ENCODE measurements around the gene C16orf86. TPM values are rescaled to one million over a fixed set of nuclear protein-coding genes. Genes with fewer than 3 reads are reported as not detected.

Gene C16orf86, protein sequence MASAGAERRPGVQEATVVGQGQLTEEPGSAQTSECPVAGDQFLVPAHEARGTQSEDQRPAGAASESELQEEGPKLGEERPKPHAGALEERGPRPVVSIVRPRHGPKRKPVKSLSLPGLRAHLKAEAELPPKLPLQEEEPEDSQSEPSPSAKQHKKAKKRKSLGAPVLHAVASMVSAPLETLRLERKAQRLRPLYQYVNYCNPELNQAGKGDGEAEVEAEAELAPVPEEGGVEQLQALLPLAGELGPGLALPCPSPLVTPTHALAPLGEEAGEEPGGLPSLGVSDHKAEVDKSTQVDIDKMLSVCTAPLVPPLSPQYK
- 2.2 and 2.5 TPM in 2 replicates for total RNA-seq (2012; rRNA removed)

DNA sequence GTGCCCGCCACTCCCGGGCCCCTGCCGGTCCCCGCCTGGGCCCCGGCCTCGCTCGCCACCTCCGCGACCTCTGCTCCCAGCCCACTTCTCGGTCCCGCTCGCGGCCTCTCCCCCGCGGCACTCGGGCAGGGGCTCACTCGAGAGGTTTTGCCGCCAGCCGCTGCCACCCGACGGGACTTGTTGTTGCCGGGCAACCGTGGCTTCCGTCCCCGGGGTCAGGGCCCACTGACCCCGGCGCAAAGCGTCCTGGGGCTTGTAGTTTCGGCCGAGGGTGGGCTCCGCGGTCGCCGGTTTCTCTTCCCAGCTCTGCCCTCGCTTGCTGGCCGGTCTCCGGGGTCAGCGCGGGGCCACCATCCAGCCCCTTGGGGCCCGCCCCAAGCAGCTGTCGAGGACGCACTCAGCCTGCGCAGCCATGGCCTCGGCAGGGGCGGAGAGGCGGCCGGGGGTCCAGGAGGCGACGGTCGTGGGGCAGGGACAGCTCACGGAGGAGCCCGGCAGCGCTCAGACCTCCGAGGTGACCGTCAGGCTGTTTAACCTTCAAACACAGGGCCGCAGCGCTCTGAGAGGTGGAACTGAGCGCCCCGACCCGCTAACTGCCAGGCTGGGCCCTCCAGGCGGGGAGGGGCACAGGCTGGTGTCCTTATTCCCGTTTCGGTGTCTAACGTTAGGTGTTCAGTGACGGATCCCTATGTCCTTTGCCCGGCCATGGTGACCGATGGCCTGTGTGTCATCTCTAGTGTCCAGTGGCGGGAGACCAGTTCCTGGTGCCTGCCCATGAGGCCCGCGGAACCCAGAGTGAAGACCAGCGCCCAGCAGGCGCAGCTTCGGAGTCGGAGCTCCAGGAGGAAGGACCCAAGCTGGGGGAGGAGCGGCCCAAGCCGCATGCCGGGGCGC lies at the start of gene C16orf86, which contains the start of gene ENKD1:
TSS of gene C16orf86 (plus strand) at position 256 of the 894 bp plus-strand sequence. CDS start at position 413, 157 bp downstream.
TSS of gene ENKD1 (minus strand) at position 192 of the 894 bp plus-strand sequence. CDS start 308 bp downstream, outside the sequence.
- H3K27me3 ChIP-seq (ENCODE audit: control insufficient read depth, insufficient read depth, low read length) = no peaks in the 10 kb centered on the region
- no peaks in the 10 kb centered on the region for H3K9me3 ChIP-seq (replicated peaks; ENCODE audit: low read length)
- H3K9ac ChIP-seq (ENCODE audit: low read depth, low read length) = peak within 1 kb of the TSS; percentile 84
- no peaks in the 10 kb centered on the region for H3K36me3 ChIP-seq (ENCODE audit: insufficient read depth, low read length)
- peaks cover 19% of the 10 kb centered on the region for H3K4me1 ChIP-seq (ENCODE audit: control insufficient read depth, insufficient read depth, low read length)
- peak within 1 kb of the TSS; percentile 95 for H3K4me2 ChIP-seq (ENCODE audit: low read length)
- H3K4me3 ChIP-seq (ENCODE audit: low read length) = peak within 1 kb of the TSS; percentile 78

DNA sequence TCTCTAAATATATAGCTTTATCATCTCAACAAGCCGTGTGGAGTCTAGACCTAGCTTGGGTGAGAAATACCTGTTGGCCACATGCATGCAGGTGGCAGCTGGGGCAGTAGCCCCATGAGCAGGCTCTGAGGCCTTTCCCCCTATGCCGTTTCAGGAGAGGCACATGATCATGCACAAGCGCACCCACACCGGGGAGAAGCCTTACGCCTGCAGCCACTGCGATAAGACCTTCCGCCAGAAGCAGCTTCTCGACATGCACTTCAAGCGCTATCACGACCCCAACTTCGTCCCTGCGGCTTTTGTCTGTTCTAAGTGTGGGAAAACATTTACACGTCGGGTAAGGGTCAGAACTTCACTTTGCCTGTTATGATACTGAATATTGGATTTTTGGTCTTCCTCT lies 38.4 kb upstream of the C16orf86 start:
- no peaks in the 10 kb centered on the region for H3K27me3 ChIP-seq (ENCODE audit: control insufficient read depth, insufficient read depth, low read length)
- no peaks in the 10 kb centered on the region for H3K9me3 ChIP-seq (replicated peaks; ENCODE audit: low read length)
- no peak overlapping the region for H3K4me2 ChIP-seq (ENCODE audit: low read length)
- no peak overlapping the region for H3K4me3 ChIP-seq (ENCODE audit: low read length)
- no peak overlapping the region for H3K9ac ChIP-seq (ENCODE audit: low read depth, low read length)
- no peaks in the 10 kb centered on the region for H3K4me1 ChIP-seq (ENCODE audit: control insufficient read depth, insufficient read depth, low read length)
- peaks cover 49% of the 10 kb centered on the region for H3K36me3 ChIP-seq (ENCODE audit: insufficient read depth, low read length)

DNA sequence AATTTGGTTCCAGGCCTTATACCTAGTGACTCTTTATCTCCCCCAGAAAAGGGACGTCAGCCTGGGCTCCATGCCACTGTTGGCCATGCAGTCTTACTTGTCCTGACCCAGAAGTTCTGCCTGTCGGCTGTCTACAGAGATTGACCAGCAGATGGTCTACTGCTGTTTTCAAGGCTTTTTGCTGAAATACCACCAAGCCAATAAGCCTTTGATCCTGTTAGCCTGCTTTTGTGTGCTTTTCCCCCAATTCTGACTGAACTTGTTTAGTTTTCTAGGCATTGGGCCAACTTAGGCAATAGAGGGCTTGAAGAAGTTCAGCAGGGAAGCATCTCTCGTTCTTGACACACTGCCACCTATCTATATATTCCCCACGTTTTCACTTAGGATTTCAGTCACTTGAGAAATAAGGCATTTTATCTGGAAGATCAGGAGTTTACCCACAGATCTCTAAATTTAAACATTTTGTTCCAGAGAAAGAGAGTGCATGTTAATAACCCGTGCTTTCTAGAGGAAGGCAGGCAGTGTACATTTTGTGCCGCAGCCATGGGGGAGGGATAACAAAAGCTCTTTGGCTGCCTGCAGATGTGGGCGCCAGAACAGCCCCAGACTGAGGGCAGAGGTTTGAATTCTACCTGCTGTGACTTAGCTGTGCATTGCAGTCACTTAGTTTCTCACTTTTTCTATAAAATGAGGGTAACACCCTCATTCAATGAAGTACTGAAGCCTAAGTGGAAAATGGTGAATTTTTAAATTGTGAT lies 34.0 kb upstream of the C16orf86 start:
- Histone ChIP-seq H3K27me3 (ENCODE audit: control insufficient read depth, insufficient read depth, low read length) (no peaks in the 10 kb centered on the region), H3K4me2 (ENCODE audit: low read length) (no peak overlapping the region), H3K36me3 (ENCODE audit: insufficient read depth, low read length) (peaks cover 41% of the 10 kb centered on the region), H3K9me3 (replicated peaks; ENCODE audit: low read length) (no peaks in the 10 kb centered on the region), H3K9ac (ENCODE audit: low read depth, low read length) (no peak overlapping the region), H3K4me3 (ENCODE audit: low read length) (no peak overlapping the region), H3K4me1 (ENCODE audit: control insufficient read depth, insufficient read depth, low read length) (no peaks in the 10 kb centered on the region)

DNA sequence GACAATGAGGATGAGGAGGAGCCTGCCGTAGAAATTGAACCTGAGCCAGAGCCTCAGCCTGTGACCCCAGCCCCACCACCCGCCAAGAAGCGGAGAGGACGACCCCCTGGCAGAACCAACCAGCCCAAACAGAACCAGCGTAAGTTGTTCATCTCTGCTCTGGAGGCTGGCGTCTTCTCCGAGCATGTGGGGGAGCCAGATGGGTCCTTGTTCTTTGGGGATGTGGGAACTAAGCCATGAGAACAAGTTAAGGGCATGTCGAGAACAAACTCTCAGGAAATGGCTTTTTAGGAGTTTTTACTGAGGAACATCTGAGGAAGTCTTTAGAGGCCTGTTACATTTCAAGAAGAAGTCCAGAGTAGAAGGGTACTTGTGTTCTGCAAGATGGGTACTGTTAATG lies 29.9 kb upstream of the C16orf86 start:
- peaks cover 37% of the 10 kb centered on the region for H3K36me3 ChIP-seq (ENCODE audit: insufficient read depth, low read length)
- no peak overlapping the region for H3K4me2 ChIP-seq (ENCODE audit: low read length)
- no peak overlapping the region for H3K9ac ChIP-seq (ENCODE audit: low read depth, low read length)
- H3K27me3 ChIP-seq (ENCODE audit: control insufficient read depth, insufficient read depth, low read length) = no peaks in the 10 kb centered on the region
- H3K9me3 ChIP-seq (replicated peaks; ENCODE audit: low read length) = no peaks in the 10 kb centered on the region
- no peak overlapping the region for H3K4me3 ChIP-seq (ENCODE audit: low read length)
- no peaks in the 10 kb centered on the region for H3K4me1 ChIP-seq (ENCODE audit: control insufficient read depth, insufficient read depth, low read length)

DNA sequence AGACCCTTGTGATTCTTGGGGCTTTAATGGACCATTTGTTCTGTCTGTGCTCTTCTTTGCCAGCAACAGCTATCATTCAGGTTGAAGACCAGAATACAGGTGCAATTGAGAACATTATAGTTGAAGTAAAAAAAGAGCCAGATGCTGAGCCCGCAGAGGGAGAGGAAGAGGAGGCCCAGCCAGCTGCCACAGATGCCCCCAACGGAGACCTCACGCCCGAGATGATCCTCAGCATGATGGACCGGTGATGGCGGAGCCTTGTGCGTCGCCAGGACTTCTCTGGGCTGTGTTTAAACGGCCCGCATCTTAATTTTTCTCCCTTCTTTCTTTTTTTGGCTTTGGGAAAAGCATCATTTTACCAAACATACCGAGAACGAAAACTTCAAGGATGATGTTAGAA lies 29.0 kb upstream of the C16orf86 start:
- Histone ChIP-seq H3K4me3 (ENCODE audit: low read length) (no peak overlapping the region), H3K27me3 (ENCODE audit: control insufficient read depth, insufficient read depth, low read length) (no peaks in the 10 kb centered on the region), H3K4me2 (ENCODE audit: low read length) (no peak overlapping the region), H3K36me3 (ENCODE audit: insufficient read depth, low read length) (peaks cover 31% of the 10 kb centered on the region), H3K9ac (ENCODE audit: low read depth, low read length) (no peak overlapping the region), H3K4me1 (ENCODE audit: control insufficient read depth, insufficient read depth, low read length) (no peaks in the 10 kb centered on the region), H3K9me3 (replicated peaks; ENCODE audit: low read length) (no peaks in the 10 kb centered on the region)

DNA sequence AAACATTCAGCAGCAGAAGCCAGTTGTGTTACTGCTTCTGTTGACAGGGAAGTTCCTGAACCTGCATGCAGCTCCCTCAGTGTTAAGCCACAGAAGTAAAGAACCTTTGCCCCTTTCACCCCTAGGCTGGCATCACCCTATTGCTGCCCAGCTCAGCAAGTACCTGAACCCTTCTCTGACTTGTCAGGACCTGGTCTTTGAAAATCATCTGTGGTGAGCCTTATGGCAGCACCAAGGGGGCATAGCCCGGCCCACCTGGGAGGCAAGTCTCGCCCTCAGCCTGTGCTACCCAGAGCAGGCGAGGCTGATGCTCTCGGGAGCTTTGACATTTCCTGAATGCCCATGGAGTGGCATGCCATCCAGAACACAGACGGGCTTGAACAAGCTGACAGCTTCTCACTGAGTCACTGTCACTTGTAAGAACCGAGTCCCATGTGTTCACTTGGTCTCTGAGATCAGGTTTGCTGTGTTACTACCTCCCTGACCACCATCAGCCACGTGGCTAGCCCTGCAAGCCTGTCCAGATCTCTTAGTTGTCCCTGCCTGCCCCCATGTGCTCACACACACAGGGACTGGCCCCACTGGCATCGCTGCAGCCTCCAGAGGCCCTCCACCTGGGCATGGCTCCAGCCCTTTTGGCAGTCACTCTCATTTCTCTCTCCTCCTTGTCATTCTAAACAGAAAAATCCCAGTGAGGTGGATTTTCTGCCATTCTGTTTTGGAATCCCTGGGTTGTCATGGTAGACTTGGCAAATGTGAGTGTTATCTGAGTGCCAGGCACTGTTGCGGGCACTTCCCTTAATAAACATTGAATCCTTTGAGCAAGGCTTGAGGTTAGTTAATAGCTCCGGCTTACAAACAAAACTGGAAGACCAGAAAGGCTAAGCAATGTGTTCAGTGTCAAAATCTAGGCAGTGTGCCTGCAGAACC lies 24.6 kb upstream of the C16orf86 start:
- peaks cover 21% of the 10 kb centered on the region for H3K36me3 ChIP-seq (ENCODE audit: insufficient read depth, low read length)
- H3K9ac ChIP-seq (ENCODE audit: low read depth, low read length) = no peak overlapping the region
- H3K4me2 ChIP-seq (ENCODE audit: low read length) = no peak overlapping the region

DNA sequence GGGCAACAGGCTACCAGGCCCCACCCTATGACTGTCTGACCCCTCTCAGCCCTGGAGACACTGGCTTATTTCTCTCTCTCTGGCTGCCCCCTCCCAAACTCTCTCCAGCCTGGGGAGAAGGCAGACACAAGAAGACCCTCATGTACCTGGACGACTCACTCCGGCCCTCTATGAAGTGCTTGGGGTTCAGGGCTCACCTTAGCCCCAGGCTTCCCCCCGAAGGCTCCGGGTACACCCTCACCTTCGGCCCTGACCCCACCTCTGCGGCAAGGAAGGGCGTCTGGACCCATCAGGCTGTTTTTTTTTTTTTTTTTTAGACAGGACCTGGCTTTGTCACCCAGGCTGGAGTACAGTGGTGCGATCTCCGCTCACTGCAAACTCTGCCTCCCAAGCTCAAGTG lies 22.6 kb upstream of the C16orf86 start:
- Histone ChIP-seq H3K9ac (ENCODE audit: low read depth, low read length) (no peak overlapping the region), H3K27me3 (ENCODE audit: control insufficient read depth, insufficient read depth, low read length) (peaks cover 39% of the 10 kb centered on the region), H3K4me3 (ENCODE audit: low read length) (no peak overlapping the region), H3K9me3 (replicated peaks; ENCODE audit: low read length) (no peaks in the 10 kb centered on the region), H3K4me2 (ENCODE audit: low read length) (no peak overlapping the region), H3K4me1 (ENCODE audit: control insufficient read depth, insufficient read depth, low read length) (no peaks in the 10 kb centered on the region), H3K36me3 (ENCODE audit: insufficient read depth, low read length) (peaks cover 7% of the 10 kb centered on the region)

More for the DNA sequence above, 24.6 kb upstream of the C16orf86 start:
- Histone ChIP-seq H3K27me3 (ENCODE audit: control insufficient read depth, insufficient read depth, low read length) (peaks cover 20% of the 10 kb centered on the region), H3K4me3 (ENCODE audit: low read length) (no peak overlapping the region), H3K4me1 (ENCODE audit: control insufficient read depth, insufficient read depth, low read length) (no peaks in the 10 kb centered on the region), H3K9me3 (replicated peaks; ENCODE audit: low read length) (no peaks in the 10 kb centered on the region)

DNA sequence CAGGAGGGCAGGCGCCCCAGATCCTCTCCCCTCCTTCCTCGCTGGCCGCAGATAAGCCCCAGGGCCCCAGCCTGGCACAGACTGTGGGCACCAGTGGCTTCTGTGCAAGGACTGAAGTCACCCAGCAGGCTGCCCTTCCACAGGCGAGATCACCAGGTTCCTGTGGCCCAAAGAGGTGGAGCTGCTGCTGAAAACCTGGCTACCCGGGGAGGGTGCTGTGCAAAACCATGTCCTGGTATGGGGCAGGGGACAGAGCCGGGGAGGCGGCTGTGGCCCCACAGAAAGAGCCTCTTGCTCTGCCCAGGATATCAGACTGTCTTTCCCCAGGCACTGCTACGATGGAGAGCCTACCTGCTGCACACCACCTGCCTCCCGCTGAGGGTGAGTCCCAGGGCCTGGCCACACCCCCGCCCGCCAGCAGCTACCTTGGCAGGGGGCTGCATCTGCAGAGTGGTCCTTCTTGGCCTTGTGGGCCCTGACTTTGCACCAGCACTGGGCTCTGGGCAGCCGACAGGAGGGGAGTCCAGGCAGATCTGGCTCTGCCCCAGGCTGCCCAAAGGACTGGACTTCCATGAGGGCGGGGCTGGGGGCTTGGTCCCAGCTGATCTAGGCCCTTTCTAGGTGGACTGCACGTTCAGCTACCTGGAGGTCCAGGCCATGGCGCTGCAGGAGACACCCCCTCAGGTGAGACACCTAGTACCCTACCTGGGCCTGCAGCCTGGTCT lies 21.1 kb upstream of the C16orf86 start:
- Histone ChIP-seq H3K27me3 (ENCODE audit: control insufficient read depth, insufficient read depth, low read length) (peaks cover 54% of the 10 kb centered on the region), H3K4me2 (ENCODE audit: low read length) (no peak overlapping the region), H3K9me3 (replicated peaks; ENCODE audit: low read length) (no peaks in the 10 kb centered on the region), H3K36me3 (ENCODE audit: insufficient read depth, low read length) (no peaks in the 10 kb centered on the region), H3K4me3 (ENCODE audit: low read length) (no peak overlapping the region), H3K9ac (ENCODE audit: low read depth, low read length) (no peak overlapping the region), H3K4me1 (ENCODE audit: control insufficient read depth, insufficient read depth, low read length) (peaks cover 7% of the 10 kb centered on the region)

DNA sequence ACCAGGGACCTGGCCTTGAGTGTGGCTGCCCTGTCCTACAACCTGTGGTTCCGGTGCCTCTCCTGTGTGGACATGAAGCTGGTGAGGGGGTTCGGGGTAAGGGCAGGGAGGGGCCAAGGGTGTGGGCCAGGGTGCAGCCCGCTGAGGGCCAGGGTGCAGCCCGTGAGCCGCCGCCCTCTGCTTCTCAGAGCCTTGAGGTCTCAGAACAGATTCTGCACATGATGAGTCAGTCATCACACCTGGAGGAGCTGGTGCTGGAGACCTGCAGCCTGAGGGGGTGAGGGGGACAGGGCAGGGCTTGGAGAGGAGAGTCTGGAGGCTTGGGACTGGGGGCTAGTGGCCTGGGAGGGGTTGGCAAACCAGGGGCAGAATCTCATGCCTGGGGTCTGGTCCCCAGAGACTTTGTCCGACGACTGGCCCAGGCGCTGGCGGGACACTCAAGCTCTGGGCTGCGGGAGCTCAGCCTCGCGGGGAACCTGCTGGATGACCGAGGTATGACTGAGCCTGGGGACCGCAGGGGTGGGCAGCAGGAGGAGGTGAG lies 19.4 kb upstream of the C16orf86 start:
- H3K36me3 ChIP-seq (ENCODE audit: insufficient read depth, low read length) = no peaks in the 10 kb centered on the region
- H3K9ac ChIP-seq (ENCODE audit: low read depth, low read length) = no peak overlapping the region
- H3K4me3 ChIP-seq (ENCODE audit: low read length) = no peak overlapping the region
- H3K4me2 ChIP-seq (ENCODE audit: low read length) = no peak overlapping the region
- no peaks in the 10 kb centered on the region for H3K9me3 ChIP-seq (replicated peaks; ENCODE audit: low read length)
- peaks cover 7% of the 10 kb centered on the region for H3K4me1 ChIP-seq (ENCODE audit: control insufficient read depth, insufficient read depth, low read length)
- H3K27me3 ChIP-seq (ENCODE audit: control insufficient read depth, insufficient read depth, low read length) = peaks cover 70% of the 10 kb centered on the region

DNA sequence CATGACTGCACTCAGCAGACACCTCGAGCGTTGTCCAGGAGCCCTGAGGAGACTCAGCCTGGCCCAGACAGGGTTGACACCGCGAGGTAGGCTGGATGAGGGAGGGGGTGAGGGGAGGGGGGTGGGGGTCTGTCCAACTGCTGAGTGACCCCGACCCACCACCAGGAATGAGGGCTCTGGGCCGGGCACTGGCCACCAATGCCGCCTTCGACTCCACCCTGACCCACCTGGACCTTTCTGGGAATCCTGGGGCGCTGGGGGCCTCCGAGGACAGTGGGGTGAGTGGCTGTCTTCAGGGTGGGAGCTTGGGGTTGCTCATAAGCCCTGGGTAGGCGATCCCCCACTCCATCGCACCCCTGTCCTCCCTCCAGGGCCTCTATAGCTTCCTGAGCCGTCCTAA lies 18.9 kb upstream of the C16orf86 start:
- Histone ChIP-seq H3K4me2 (ENCODE audit: low read length) (no peak overlapping the region), H3K27me3 (ENCODE audit: control insufficient read depth, insufficient read depth, low read length) (peaks cover 74% of the 10 kb centered on the region), H3K4me1 (ENCODE audit: control insufficient read depth, insufficient read depth, low read length) (peaks cover 7% of the 10 kb centered on the region), H3K4me3 (ENCODE audit: low read length) (no peak overlapping the region), H3K36me3 (ENCODE audit: insufficient read depth, low read length) (no peaks in the 10 kb centered on the region), H3K9ac (ENCODE audit: low read depth, low read length) (no peak overlapping the region), H3K9me3 (replicated peaks; ENCODE audit: low read length) (no peaks in the 10 kb centered on the region)

Data from skeletal muscle satellite cell (primary cell).